NT2/D1 (cell line): ENCODE results near the gene CAMTA1.

Experiments used
- SUZ12 ChIP-seq: IDR thresholded peaks from 2 replicates; pipeline ENCODE4 v1.6.1; 2011; ENCODE audit not compliant: insufficient read length, insufficient read depth; ENCODE audit errors: extremely low read depth
- YY1 ChIP-seq: IDR thresholded peaks from 2 replicates; pipeline ENCODE4 v1.6.1; 2011; ENCODE audit not compliant: insufficient read length, insufficient read depth
- ZNF274 ChIP-seq: IDR thresholded peaks from 2 replicates; pipeline ENCODE4 v1.6.1; 2011; ENCODE audit warnings: mild to moderate bottlenecking, low read depth, low read length

GRCh38 chr1:7384679-7385078, 599.4 kb downstream of the CAMTA1 start:
- TF ChIP-seq ZNF274 (no peak), YY1 (no peak), SUZ12 (no peak)
